Stimulated activated CD8-positive, alpha-beta memory T cell treated with anti-CD3 and anti-CD28 coated beads, Interleukin-15, amount 100 ng/mL, for 1 hour (primary cell): ENCODE results near the gene ODF2.
A peak's percentile ranks its signal among the peaks of the same experiment; 100 is the strongest.
"Not testable (repeated sequence)": the region's sequence is repeated elsewhere in the genome, so short reads cannot be mapped to it uniquely, and the experiment has no call there.

ENCODE experiments used
- DNase-seq: peaks from one replicate; pipeline ENCODE4 v3.0.0-alpha.2; 2020; ENCODE audit warnings: low read depth

ODF2 gene

GRCh38 chr9:128424268-128424780 is 31.5 kb upstream of the ODF2 start:
- no peak for DNase-seq

GRCh38 chr9:128428644-128429512 is 26.9 kb upstream of the ODF2 start:
- DNase-seq = no peak

GRCh38 chr9:128429513-128430086 is 26.2 kb upstream of the ODF2 start:
- no peak for DNase-seq

- DNase-seq = no peak
Measured at GRCh38 chr9:128431207-128431606, 24.6 kb upstream of the ODF2 start.

- no peak for DNase-seq
Measured at GRCh38 chr9:128434340-128434739, 21.5 kb upstream of the ODF2 start.

GRCh38 chr9:128435611-128436010 is 20.2 kb upstream of the ODF2 start:
- no peak for DNase-seq

GRCh38 chr9:128438343-128439109 is 17.3 kb upstream of the ODF2 start:
- DNase-seq = peak; percentile 73

GRCh38 chr9:128439273-128439672 is 16.5 kb upstream of the ODF2 start:
- DNase-seq = no peak

DNA sequence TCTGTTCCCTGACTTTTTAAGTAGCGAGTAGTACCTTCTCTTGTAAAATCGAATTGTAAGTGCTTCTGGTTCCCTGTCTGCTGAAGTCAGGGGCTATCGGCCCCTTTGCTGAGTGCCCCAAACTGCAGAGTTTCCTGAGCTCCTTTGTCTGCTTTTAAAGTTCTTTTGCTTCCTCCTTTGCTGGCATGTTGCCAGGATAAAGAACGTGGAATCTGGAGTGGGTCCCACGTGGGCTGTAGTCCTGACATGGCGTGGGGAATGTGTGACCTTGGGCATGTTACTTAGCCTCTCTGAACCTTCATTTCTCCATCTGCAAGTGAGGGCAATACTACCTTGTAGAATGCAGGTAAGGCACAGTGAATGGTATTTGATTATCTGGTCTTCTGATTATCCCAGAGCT is 13.7 kb upstream of the ODF2 start:
- no peak for DNase-seq

DNA sequence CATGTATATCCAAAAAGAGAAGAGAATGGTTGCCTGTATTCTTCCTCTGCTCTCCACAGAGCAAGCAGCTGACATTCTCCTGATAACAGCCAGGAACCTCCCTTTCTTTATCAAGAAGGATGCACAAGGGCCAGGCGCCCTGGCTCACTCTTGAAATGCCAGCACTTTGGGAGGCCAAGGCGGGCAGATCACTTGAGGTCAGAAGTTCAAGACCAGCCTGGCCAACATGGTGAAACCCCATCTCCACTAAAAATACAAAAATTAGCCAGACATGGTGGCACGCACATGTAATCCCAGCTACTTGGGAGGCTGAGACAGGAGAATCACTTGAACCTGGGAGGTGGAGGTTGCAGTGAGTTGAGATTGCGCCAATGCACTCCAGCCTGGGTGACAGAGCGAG is 9.3 kb upstream of the ODF2 start:
- not testable (repeated sequence) for DNase-seq

- no peak for DNase-seq
Measured at GRCh38 chr9:128448746-128449145, 7.1 kb upstream of the ODF2 start.

DNA sequence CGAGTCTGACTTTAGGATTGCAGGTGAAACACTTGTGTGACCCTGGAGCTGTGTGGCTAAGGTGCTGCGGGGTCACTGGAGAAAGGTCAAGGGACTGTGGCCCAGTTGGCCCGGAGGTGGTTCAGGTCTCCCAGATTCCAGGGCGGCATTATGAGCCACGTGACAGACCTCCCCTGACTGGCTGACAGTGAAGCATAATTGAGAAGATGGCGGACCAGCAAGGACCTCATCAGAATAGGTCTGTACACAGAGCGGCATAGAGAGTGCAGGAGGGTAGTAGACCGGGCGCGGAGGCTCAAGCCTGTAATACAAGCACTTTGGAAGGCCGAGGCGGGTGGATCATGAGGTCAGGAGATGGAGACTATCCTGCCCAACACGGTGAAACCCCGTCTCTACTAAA is 815 bp upstream of the ODF2 start:
- DNase-seq = no peak

GRCh38 chr9:128456613-128457061 is 831 bp downstream of the ODF2 start:
- DNase-seq = peak; percentile 27

DNA sequence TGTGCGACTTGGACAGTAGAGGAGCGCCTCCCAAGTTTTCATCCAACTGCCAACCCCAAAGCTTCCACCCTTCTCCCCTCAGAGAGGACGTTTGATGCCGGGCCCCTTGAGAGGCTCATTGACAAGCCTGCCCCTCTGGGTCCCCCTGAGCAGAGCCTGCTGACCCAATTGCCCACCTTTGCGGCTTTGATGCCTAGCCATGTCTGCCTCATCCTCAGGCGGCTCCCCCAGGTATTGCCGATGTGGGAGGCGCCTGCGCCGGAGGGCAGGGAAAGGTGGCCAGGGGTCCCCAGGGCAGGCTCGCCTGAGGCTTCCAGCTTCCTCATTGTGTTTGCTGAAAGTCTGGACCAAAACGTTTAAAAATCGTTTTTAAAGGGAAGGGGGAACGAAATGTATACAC is 1.4 kb downstream of the ODF2 start:
- DNase-seq = no peak

- DNase-seq = no peak
Measured at GRCh38 chr9:128459011-128459410, 3.2 kb downstream of the ODF2 start.

GRCh38 chr9:128469070-128469469 is 13.3 kb downstream of the ODF2 start:
- no peak for DNase-seq

- no peak for DNase-seq
Measured at GRCh38 chr9:128470560-128470959, 14.8 kb downstream of the ODF2 start.

- DNase-seq = no peak
Measured at GRCh38 chr9:128473104-128473503, 17.3 kb downstream of the ODF2 start.

GRCh38 chr9:128475867-128476266 is 20.1 kb downstream of the ODF2 start:
- DNase-seq = no peak

DNA sequence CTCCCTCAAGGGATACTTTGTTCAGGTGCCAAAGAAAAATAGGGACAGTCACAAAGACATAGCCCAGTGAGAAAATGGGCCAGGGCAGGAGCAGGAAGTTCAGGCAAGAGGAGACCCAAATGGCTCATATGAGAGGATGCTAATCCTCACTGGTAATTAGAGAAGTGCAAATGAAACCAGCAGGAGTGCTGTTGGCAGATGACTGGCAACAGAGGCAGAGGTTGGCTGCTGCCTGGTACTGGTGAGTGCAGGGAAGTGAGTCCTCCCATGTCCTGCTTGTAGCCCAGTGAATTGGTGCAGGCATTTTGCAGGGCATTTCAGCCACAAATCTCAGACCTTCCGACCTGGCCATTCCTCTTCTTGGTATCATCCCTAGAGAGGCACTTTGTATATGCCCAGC is 23.5 kb downstream of the ODF2 start:
- no peak for DNase-seq

DNA sequence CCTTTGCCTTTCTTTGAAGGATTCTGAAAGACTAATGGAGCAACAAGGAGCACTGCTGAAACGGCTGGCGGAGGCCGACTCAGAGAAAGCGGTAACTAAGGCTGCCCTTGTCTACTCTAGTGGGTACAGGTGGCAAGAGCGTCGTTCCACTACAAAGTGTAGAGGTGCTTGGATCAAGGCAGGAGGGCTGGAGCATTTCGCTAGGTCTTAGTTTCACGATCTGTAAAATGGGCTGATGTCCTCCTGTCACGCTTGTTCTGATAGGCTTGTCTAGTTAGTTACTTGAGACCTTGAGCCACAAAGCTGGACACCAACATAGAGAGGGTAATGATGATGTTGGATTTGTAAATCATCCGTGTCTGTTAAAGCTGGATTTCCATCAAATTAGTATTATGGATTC is 25.8 kb downstream of the ODF2 start:
- DNase-seq = no peak

- no peak for DNase-seq
Measured at GRCh38 chr9:128482186-128482585, 26.4 kb downstream of the ODF2 start.
